ENCODE measurements around the gene NKAP. TPM values are rescaled to one million over a fixed set of nuclear protein-coding genes. Genes with fewer than 3 reads are reported as not detected.
"Not testable (repeated sequence)": the region's sequence is repeated elsewhere in the genome, so short reads cannot be mapped to it uniquely, and the experiment has no call there.

Gene NKAP
- total RNA-seq, result 1 to 10 TPM; 6.5 to 7.1 TPM
- long read RNA-seq, full-length matches to known transcripts, result 5 of 16 reads
- long read RNA-seq, partial matches to known transcripts, result 10 of 16 reads
- long read RNA-seq, other reads (novel, unspliced or antisense), result 1 of 16 reads

GRCh38 chrX:119943185-119943988, at the start of gene NKAP:
TSS of gene NKAP (minus strand) at chrX:119943751. CDS start at chrX:119943605, 146 bp downstream.
- intact Hi-C loops (cut with DNase I, micrococcal nuclease), result no loop called here
- DNase-seq (peak; percentile 72 to 77), ATAC-seq (peak; percentile 89)

GRCh38 chrX:119991005-119991787, 47.6 kb upstream of the NKAP start:
- DNase-seq, result no peak
- intact Hi-C loops (cut with DNase I, micrococcal nuclease), result no loop called here
- ATAC-seq, result no peak

GRCh38 chrX:119990556-119991004, 47.0 kb upstream of the NKAP start:
- intact Hi-C loops (cut with DNase I, micrococcal nuclease), result no loop called here
- DNase-seq, result no peak
- no peak for ATAC-seq

- ATAC-seq (no peak), DNase-seq (no peak)
- intact Hi-C loops (cut with DNase I, micrococcal nuclease), result no loop called here
Observed at GRCh38 chrX:119989905-119990555, 46.5 kb upstream of the NKAP start.

GRCh38 chrX:119986203-119986602, 42.7 kb upstream of the NKAP start:
- DNase-seq (no peak), ATAC-seq (no peak)
- intact Hi-C loops (cut with DNase I, micrococcal nuclease), result no loop called here

- intact Hi-C loops (cut with DNase I, micrococcal nuclease), result no loop called here
- DNase-seq, result no peak
- ATAC-seq, result no peak
Observed at GRCh38 chrX:119984652-119985051, 41.1 kb upstream of the NKAP start.

- no peak for ATAC-seq
- intact Hi-C loops (cut with DNase I, micrococcal nuclease), result no loop called here
- DNase-seq, result no peak
Observed at GRCh38 chrX:119983494-119983893, 39.9 kb upstream of the NKAP start.

GRCh38 chrX:119982145-119982544, 38.6 kb upstream of the NKAP start:
- peak in 1 of 2 donors; percentile 18 for DNase-seq

GRCh38 chrX:119981286-119982070, 37.9 kb upstream of the NKAP start:
- DNase-seq (peak in 1 of 2 donors; percentile 28), ATAC-seq (peak; percentile 66)
- intact Hi-C loops (cut with DNase I, micrococcal nuclease), result no loop called here

More at GRCh38 chrX:119982145-119982544, 38.6 kb upstream of the NKAP start:
- no peak for ATAC-seq
- intact Hi-C loops (cut with DNase I, micrococcal nuclease), result no loop called here

GRCh38 chrX:119977172-119977571, 33.6 kb upstream of the NKAP start:
- intact Hi-C loops (cut with DNase I, micrococcal nuclease); ATAC-seq; DNase-seq: not testable (repeated sequence)

GRCh38 chrX:119971184-119971583, 27.6 kb upstream of the NKAP start:
- DNase-seq (no peak), ATAC-seq (no peak)
- intact Hi-C loops (cut with DNase I, micrococcal nuclease), result no loop called here

GRCh38 chrX:119970574-119970973, 27.0 kb upstream of the NKAP start:
- intact Hi-C loops (cut with DNase I, micrococcal nuclease), result no loop called here
- ATAC-seq (no peak), DNase-seq (no peak)

- ATAC-seq; intact Hi-C loops (cut with DNase I, micrococcal nuclease): not testable (repeated sequence)
Observed at GRCh38 chrX:119966837-119967236, 23.3 kb upstream of the NKAP start.

GRCh38 chrX:119960625-119961024, 17.1 kb upstream of the NKAP start:
- no peak for ATAC-seq
- intact Hi-C loops (cut with DNase I, micrococcal nuclease), result no loop called here

More at GRCh38 chrX:119966837-119967236, 23.3 kb upstream of the NKAP start:
- DNase-seq, result not testable (repeated sequence)

GRCh38 chrX:119955807-119956570, 12.4 kb upstream of the NKAP start:
- intact Hi-C loops (cut with DNase I, micrococcal nuclease); DNase-seq; ATAC-seq: not testable (repeated sequence)

More at GRCh38 chrX:119960625-119961024, 17.1 kb upstream of the NKAP start:
- no peak for DNase-seq

GRCh38 chrX:119954374-119954773, 10.8 kb upstream of the NKAP start:
- intact Hi-C loops (cut with DNase I, micrococcal nuclease), result no loop called here
- ATAC-seq (no peak), DNase-seq (no peak)

GRCh38 chrX:119948381-119948780, 4.8 kb upstream of the NKAP start:
- intact Hi-C loops (cut with DNase I, micrococcal nuclease), result no loop called here
- ATAC-seq (no peak), DNase-seq (no peak)

- ATAC-seq, result no peak
- intact Hi-C loops (cut with DNase I, micrococcal nuclease), result no loop called here
- no peak for DNase-seq
Observed at GRCh38 chrX:119945481-119945880, 1.9 kb upstream of the NKAP start.
